Bronchial epithelial cell (primary cell): ENCODE measurements around the gene ACTN4. TPM values are rescaled to one million over a fixed set of nuclear protein-coding genes. Genes with fewer than 3 reads are reported as not detected.

ENCODE experiments used
- DNase-seq: peaks from one replicate; pipeline ENCODE4 v3.0.0-alpha.2; 2010; ENCODE audit warnings: low read depth
- FAIRE-seq: peaks from 2 replicates; lab custom pipeline; 2011; peaks lifted over from hg19 to GRCh38; lab: Jason Lieb, UNC
- H3K27me3 ChIP-seq: 2 replicates; pipeline ENCODE4 v1.5.1; 2011; ENCODE audit warnings: low read length; ENCODE audit not compliant: control insufficient read depth, insufficient read depth
- H3K36me3 ChIP-seq: 2 replicates; pipeline ENCODE4 v1.5.1; 2011; ENCODE audit warnings: low read length; ENCODE audit not compliant: control insufficient read depth, insufficient read depth
- H3K4me3 ChIP-seq: 2 replicates; pipeline ENCODE4 v1.5.1; 2011; ENCODE audit warnings: mild to moderate bottlenecking, low read depth, low read length, control low read depth
- CTCF ChIP-seq: IDR thresholded peaks from 2 replicates; pipeline ENCODE4 v1.5.1; 2011; ENCODE audit warnings: mild to moderate bottlenecking, moderate library complexity, low read length, control low read depth, inconsistent platforms; ENCODE audit not compliant: insufficient read depth, severe bottlenecking
- total RNA-seq: library from RNA; depleted of rRNA; stranded (reverse); fragments of >200 nt; gene quantifications from 2 replicates; pipeline ENCODE4 v1.2.1, GENCODE V29; 2014

Gene ACTN4
- total RNA-seq, 1 donor from 2014 or later = 130 TPM

DNA sequence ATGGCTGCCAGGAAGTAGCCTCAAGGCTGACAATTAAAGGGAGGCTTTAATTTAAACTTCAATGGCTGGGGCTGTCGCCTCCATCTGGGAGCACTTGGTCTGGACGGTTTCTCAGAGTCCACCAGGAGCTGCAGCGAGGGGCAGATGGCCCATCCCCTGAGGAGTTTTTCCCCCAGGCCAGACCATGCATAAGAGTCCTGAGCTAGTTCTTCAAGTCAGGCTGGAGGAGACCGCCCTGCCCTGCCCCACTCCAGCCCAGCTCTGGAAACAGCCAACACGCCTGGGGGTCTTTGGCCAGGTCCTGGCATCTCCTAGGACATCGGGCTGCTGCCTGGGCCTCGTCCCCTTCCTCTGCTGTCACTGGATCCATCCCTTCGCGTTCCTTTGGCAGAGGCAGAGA, 5.3 kb upstream of the ACTN4 start:
- H3K27me3 ChIP-seq = no peaks in the 10 kb centered on the region
- no peak for TF ChIP-seq CTCF
- DNase-seq (no peak), FAIRE-seq (no peak)
- H3K4me3 ChIP-seq = no peak overlapping the region
- H3K36me3 ChIP-seq = no peaks in the 10 kb centered on the region

GRCh38 chr19:38644719-38645118, 2.7 kb upstream of the ACTN4 start:
- no peak overlapping the region for H3K4me3 ChIP-seq
- no peak for TF ChIP-seq CTCF
- FAIRE-seq (no peak), DNase-seq (peak; percentile 79)
- no peaks in the 10 kb centered on the region for H3K36me3 ChIP-seq
- no peaks in the 10 kb centered on the region for H3K27me3 ChIP-seq

DNA sequence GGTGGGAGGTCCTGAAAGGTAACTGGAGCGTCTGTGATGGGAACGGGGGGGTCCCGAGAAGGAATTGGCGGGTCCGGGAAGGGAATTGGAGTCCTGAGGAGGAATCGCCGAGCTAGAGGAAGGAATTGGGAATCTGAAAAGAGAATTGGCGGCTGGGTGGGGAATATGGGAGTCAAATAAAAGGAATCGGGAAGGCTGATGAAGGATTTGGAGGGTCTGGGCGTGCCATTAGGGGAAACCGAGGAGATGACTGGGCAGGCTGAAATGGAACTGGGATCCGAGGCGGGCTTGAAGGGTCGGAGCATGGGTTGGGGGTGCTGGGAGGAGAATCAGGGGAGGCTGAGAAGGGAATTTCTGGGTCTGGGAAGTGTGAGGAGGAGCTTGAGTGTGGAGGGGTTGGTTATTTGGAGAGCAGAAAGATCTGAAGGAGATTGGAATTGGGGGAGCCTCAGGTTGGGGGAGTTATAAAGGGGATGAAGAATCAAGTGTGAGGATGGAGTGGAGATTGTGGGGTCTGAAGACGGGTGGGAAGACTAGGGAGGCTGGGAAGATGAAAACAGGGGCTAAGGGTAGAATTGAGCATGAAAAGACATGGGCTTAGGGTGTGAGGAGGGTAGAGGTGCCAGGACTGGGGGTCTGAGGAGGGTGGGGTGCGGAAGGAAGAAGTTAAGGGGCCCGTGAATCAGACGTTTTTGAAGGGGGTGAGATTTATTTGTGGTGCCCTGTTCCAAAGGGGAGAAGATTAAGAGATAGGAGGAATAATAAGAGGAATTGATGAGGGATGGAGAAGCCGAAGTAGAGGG, 718 bp downstream of the ACTN4 start:
- FAIRE-seq (no peak), DNase-seq (no peak)
- Histone ChIP-seq H3K27me3 (no peaks in the 10 kb centered on the region), H3K36me3 (no peaks in the 10 kb centered on the region), H3K4me3 (peak overlapping the region; percentile 99)
- TF ChIP-seq CTCF = no peak

- H3K27me3 ChIP-seq = no peaks in the 10 kb centered on the region
- no peak for TF ChIP-seq CTCF
- no peak for FAIRE-seq
Measured at GRCh38 chr19:38648769-38649304, 1.4 kb downstream of the ACTN4 start.

GRCh38 chr19:38649305-38650171, 2.1 kb downstream of the ACTN4 start:
- FAIRE-seq (no peak), DNase-seq (peak; percentile 65)
- Histone ChIP-seq H3K4me3 (peak overlapping the region; percentile 99), H3K27me3 (no peaks in the 10 kb centered on the region), H3K36me3 (peaks cover 3% of the 10 kb centered on the region)
- TF ChIP-seq CTCF = no peak

More at GRCh38 chr19:38648769-38649304, 1.4 kb downstream of the ACTN4 start:
- DNase-seq = no peak
- H3K4me3 ChIP-seq = peak overlapping the region; percentile 99
- peaks cover 1% of the 10 kb centered on the region for H3K36me3 ChIP-seq
